K562 (cell line): ENCODE data around the gene LRRC26. TPM values are rescaled to one million over a fixed set of nuclear protein-coding genes. Genes with fewer than 3 reads are reported as not detected.

Experiments used
- ATAC-seq: fragments of 200-7000 bp; cut with Tn5 transposase; 3 replicates; pipeline ENCODE4 v1.9.1; 2020; ENCODE audit warnings: moderate library complexity
- BruUV-seq: library from RNA; stranded (reverse); fragments of 400-500 nt; replicated peaks from 2 replicates; lab custom pipeline; 2021; lab: Mats Ljungman, UMichigan
- CTCF ChIA-PET: fragments of 300-600 bp; formaldehyde crosslinking; extraction: SDS; loops from one replicate; lab custom pipeline; 2021; ENCODE audit warnings: low intra/inter-chr PET ratio; lab: Yijun Ruan, JAX
- POLR2A ChIA-PET: fragments of 300-600, 350-650 bp; sonication (Branson Sonifier 250); formaldehyde crosslinking; extraction: SDS; loops from one replicate; lab custom pipeline; 2021; ENCODE audit warnings: antibody characterized with exemption, inconsistent platforms; lab: Yijun Ruan, JAX
- DNase-seq, 4 experiments: peaks; one replicate each; pipeline versions ENCODE4 v3.0.0 to v3.0.0-alpha.2; 2011 to 2018; ENCODE audit warnings: low spot score in 3 of 4, mixed read lengths in 3 of 4; ENCODE audit errors: extremely low read depth in 1 of 4
- FAIRE-seq: peaks from 2 replicates; lab custom pipeline; 2011; peaks lifted over from hg19 to GRCh38; lab: Jason Lieb, UNC
- H2AFZ ChIP-seq: 2 replicates; pipeline ENCODE4 v1.6.0; 2011; ENCODE audit warnings: low read depth, low read length, control low read depth, inconsistent platforms
- H3K27ac ChIP-seq: fragments of 200-600 bp; 3 replicates; pipeline ENCODE4 v1.8.0; 2011; ENCODE audit warnings: low read depth, mild to moderate bottlenecking, control low read depth, inconsistent platforms, low read length, moderate library complexity, mixed read lengths; ENCODE audit errors: extremely low read depth
- H3K27me3 ChIP-seq, 2 experiments: fragments of 300-600 bp in 1 of 2; 2 replicates in 1 of 2; 3 replicates in 1 of 2; pipeline versions ENCODE4 v1.6.0 to v1.8.0; 2011; ENCODE audit warnings: inconsistent platforms in 2 of 2, low read length in 2 of 2, mild to moderate bottlenecking in 1 of 2, mixed read lengths in 1 of 2, moderate library complexity in 1 of 2; ENCODE audit not compliant: control insufficient read depth in 2 of 2, insufficient read depth in 2 of 2
- H3K36me3 ChIP-seq: fragments of 300-600 bp; 3 replicates; pipeline ENCODE4 v1.8.0; 2011; ENCODE audit warnings: mild to moderate bottlenecking, low read length, inconsistent platforms; ENCODE audit not compliant: control insufficient read depth, insufficient read depth
- H3K4me1 ChIP-seq, 2 experiments: fragments of 200-600 bp in 1 of 2; replicated peaks in 1 of 2; 2 replicates in 1 of 2; 3 replicates in 1 of 2; pipeline versions ENCODE4 v1.5.1 to v1.8.0; 2011; ENCODE audit warnings: inconsistent platforms in 2 of 2, low read length in 2 of 2, mild to moderate bottlenecking in 1 of 2, mixed read lengths in 1 of 2, moderate library complexity in 1 of 2; ENCODE audit not compliant: control insufficient read depth in 2 of 2, insufficient read depth in 2 of 2
- H3K4me2 ChIP-seq: 2 replicates; pipeline ENCODE4 v1.6.1; 2011; ENCODE audit warnings: low read length, control low read depth, inconsistent platforms, mixed read lengths; ENCODE audit not compliant: insufficient read depth
- H3K4me3 ChIP-seq: fragments of 200-600 bp; sonication (generic), shearing (Covaris generic); 2 replicates; pipeline ENCODE4 v1.5.1; 2016; ENCODE audit warnings: control low read depth, inconsistent platforms
- H3K79me2 ChIP-seq: fragments of 200-600 bp; 3 replicates; pipeline ENCODE4 v1.8.0; 2011; ENCODE audit warnings: low read length, inconsistent platforms; ENCODE audit not compliant: control insufficient read depth, insufficient read depth
- H3K9ac ChIP-seq, 2 experiments: 2 replicates each; pipeline versions ENCODE4 v1.6.0 to v1.6.1; 2011; ENCODE audit warnings: low read depth in 2 of 2, low read length in 2 of 2, control low read depth in 1 of 2, inconsistent platforms in 1 of 2, mild to moderate bottlenecking in 1 of 2, mixed read lengths in 1 of 2; ENCODE audit not compliant: insufficient read depth in 1 of 2
- H3K9me1 ChIP-seq: one replicate; pipeline ENCODE4 v1.6.0; 2011; ENCODE audit warnings: inconsistent platforms, mild to moderate bottlenecking, low read length, moderate library complexity; ENCODE audit not compliant: control insufficient read depth, insufficient read depth
- H3K9me3 ChIP-seq: replicated peaks from 2 replicates; pipeline ENCODE4 v1.5.1; 2011; ENCODE audit warnings: low read depth, low read length, inconsistent platforms; ENCODE audit not compliant: control insufficient read depth, insufficient read depth
- H4K20me1 ChIP-seq: replicated peaks from 2 replicates; pipeline ENCODE4 v1.6.1; 2011; ENCODE audit warnings: low read length, inconsistent platforms, mixed read lengths; ENCODE audit not compliant: control insufficient read depth, insufficient read depth
- ATF1 ChIP-seq, 2 experiments: fragments of 450-650 bp in 1 of 2; IDR thresholded peaks; 2 replicates each; pipeline ENCODE4 v1.6.1; 2016; ENCODE audit warnings: missing compliant biosample characterization in 1 of 2, missing genetic modification characterization in 1 of 2
- CC2D1A ChIP-seq: fragments of 450-650 bp; IDR thresholded peaks from 2 replicates; pipeline ENCODE4 v1.6.1; 2017; ENCODE audit warnings: mild to moderate bottlenecking
- HDAC6 ChIP-seq: IDR thresholded peaks from 2 replicates; pipeline ENCODE4 v1.6.1; 2012; ENCODE audit warnings: low read depth, mild to moderate bottlenecking, control low read depth, inconsistent platforms, low read length, moderate library complexity
- KDM1A ChIP-seq, 2 experiments: fragments of 450-650 bp; IDR thresholded peaks; 2 replicates each; pipeline ENCODE4 v1.6.1; 2016; ENCODE audit warnings: mild to moderate bottlenecking in 2 of 2
- KDM2B ChIP-seq: fragments of 250-450 bp; sonication (Bioruptor Pico); IDR thresholded peaks from 2 replicates; pipeline ENCODE4 v1.8.0; 2021; ENCODE audit warnings: mild to moderate bottlenecking, moderate library complexity
- LCOR ChIP-seq: sonication (generic); formaldehyde crosslinking; IDR thresholded peaks from 2 replicates; pipeline ENCODE4 v1.8.0; 2022; ENCODE audit warnings: mild to moderate bottlenecking, missing genetic modification reagents
- NR4A1 ChIP-seq, 2 experiments: fragments of 250-450 bp in 1 of 2; fragments of 450-650 bp in 1 of 2; sonication (Bioruptor Pico) in 1 of 2; IDR thresholded peaks; 2 replicates each; pipeline versions ENCODE4 v1.4.0 to v1.6.1; 2016 to 2020; ENCODE audit warnings: mild to moderate bottlenecking in 2 of 2, missing compliant biosample characterization in 1 of 2, missing genetic modification characterization in 1 of 2, moderate library complexity in 1 of 2
- PREB ChIP-seq: sonication (generic); formaldehyde crosslinking; IDR thresholded peaks from 2 replicates; pipeline ENCODE4 v1.8.1; 2023; ENCODE audit warnings: mild to moderate bottlenecking, missing genetic modification reagents
- PRPF4 ChIP-seq: fragments of 200-400 bp; formaldehyde crosslinking; IDR thresholded peaks from one replicate; pipeline ENCODE4 v1.6.1; 2017; ENCODE audit warnings: low read length, low read depth, mild to moderate bottlenecking; ENCODE audit not compliant: insufficient read depth, poor library complexity, severe bottlenecking
- SOX6 ChIP-seq: fragments of 450-650 bp; IDR thresholded peaks from 2 replicates; pipeline ENCODE4 v1.6.1; 2014; ENCODE audit warnings: mild to moderate bottlenecking
- TOE1 ChIP-seq, 2 experiments: fragments of 450-650 bp in 1 of 2; sonication (generic) in 1 of 2; formaldehyde crosslinking in 1 of 2; IDR thresholded peaks; 2 replicates each; pipeline versions ENCODE4 v1.7.1 to v1.8.0; 2016 to 2022; ENCODE audit warnings: borderline replicate concordance in 2 of 2, mild to moderate bottlenecking in 2 of 2, antibody characterized with exemption in 1 of 2, inconsistent platforms in 1 of 2, low read depth in 1 of 2, missing genetic modification reagents in 1 of 2, moderate library complexity in 1 of 2
- ZBTB7A ChIP-seq: IDR thresholded peaks from 2 replicates; pipeline ENCODE4 v1.6.1; 2011; ENCODE audit warnings: low read depth, mild to moderate bottlenecking, low read length, moderate library complexity, borderline replicate concordance; ENCODE audit not compliant: control insufficient read depth
- ZNF277 ChIP-seq: fragments of 250-450 bp; sonication (Bioruptor Pico); IDR thresholded peaks from 2 replicates; pipeline ENCODE4 v1.8.0; 2022; ENCODE audit warnings: inconsistent platforms, mild to moderate bottlenecking, moderate library complexity, borderline replicate concordance
- ZNF436 ChIP-seq: fragments of 250-450, 450-650 bp; sonication (Bioruptor Pico); formaldehyde crosslinking; IDR thresholded peaks from 2 replicates; pipeline ENCODE4 v1.7.0; 2020; ENCODE audit warnings: mild to moderate bottlenecking
- WGBS: fragments of 100-300 bp; shearing (Covaris generic); methylation state at CpG from one replicate; pipeline ENCODE4 v1.1.6; 2016; ENCODE audit warnings: low coverage, mixed read lengths; ENCODE audit not compliant: insufficient coverage; ENCODE audit errors: missing lambda C conversion rate; 5-methylcytosine and 5-hydroxymethylcytosine counted together
- in situ Hi-C: fragments of 300-500 bp; cut with MboI; formaldehyde crosslinking; loops from 4 replicates; pipeline ENCODE4 v1.15.0; 2018; ENCODE audit warnings: inconsistent platforms, mixed read lengths
- intact Hi-C: fragments of 100-400 bp; cut with micrococcal nuclease; formaldehyde crosslinking; loops from 2 replicates; pipeline ENCODE4 v1.14.2; 2022
- polyA plus RNA-seq, 8 experiments: library from polyadenylated mRNA; depleted of rRNA in 4 of 8; stranded (reverse) in 5 of 8; unstranded in 3 of 8; fragments of >200 nt; fragmentation: Nextera tagmentation in 2 of 8; fragmentation: Illumina TruSeq in 1 of 8; extraction: Ambion mirVana in 2 of 8; extraction: Trizol in 1 of 8; gene quantifications; 2 replicates each; pipeline versions ENCODE4 v1.2.1 to v1.2.3, GENCODE V29; 2011 to 2014; ENCODE audit warnings: inconsistent platforms in 1 of 8, missing spikeins in 1 of 8
- total RNA-seq, 7 experiments: library from RNA; depleted of rRNA in 6 of 7; stranded (reverse); fragments of >200 nt in 6 of 7; fragmentation: Illumina TruSeq in 2 of 7; extraction: Trizol in 2 of 7; gene quantifications; 2 replicates each; pipeline versions ENCODE4 v1.2.1 to v1.2.3, GENCODE V29; 2011 to 2021; ENCODE audit warnings: low replicate concordance in 1 of 7
- TF ChIP-seq, protein P1 (sequence below): sonication (generic); formaldehyde crosslinking; IDR thresholded peaks from 2 replicates; pipeline ENCODE4 v1.4.0; 2020; ENCODE audit warnings: mild to moderate bottlenecking, missing genetic modification reagents

LRRC26 gene
- total and polyA plus RNA-seq, 9 of the 15 experiments (the other 6 are each of a cell fraction or from before 2014, with no cell fraction given), result not detected

- no peaks in the 10 kb centered on the region for H4K20me1 ChIP-seq
- peak overlapping the region; percentile 91 for H3K4me3 ChIP-seq
- DNase-seq (peak; percentile 43 to 77 (median 51)), FAIRE-seq (peak; percentile 70), ATAC-seq (peak; percentile 10)
- WGBS, result 4% methylated on average over 21 of the region's 24 CpGs
- intact Hi-C loops, result loop anchor here (2.0 kb wide), 1 partner anchor 23 kb away; no protein-coding TSS in a partner anchor
- H3K4me1 ChIP-seq, result peaks cover 16 to 37% of the 10 kb centered on the region in 2 experiments
- H3K27ac ChIP-seq, result peak overlapping the region; percentile 78
- CTCF ChIA-PET, result interaction anchor here (0.7 kb wide), 1 partner anchor 62 kb away, joined by 4 read pairs; no protein-coding TSS in a partner anchor
- POLR2A ChIA-PET, result interaction anchor here (0.6 to 1.4 kb wide), 10 partner anchors 9 to 115 kb away, joined by 3 to 4 read pairs (median 3); a partner anchor contains a TSS
- in situ Hi-C loops, result loop anchor here (5.0 kb wide), 1 partner anchor 100 kb away; the partner anchor contains the start of genes CYSRT1 and RNF224
- no peaks in the 10 kb centered on the region for H3K9me3 ChIP-seq
- H3K9me1 ChIP-seq, result no peaks in the 10 kb centered on the region
- peaks cover 35% of the 10 kb centered on the region for H3K79me2 ChIP-seq
- peak overlapping the region; percentile 100 for H3K4me2 ChIP-seq
- H3K27me3 ChIP-seq, result no peaks in the 10 kb centered on the region
- peak overlapping the region; percentile 64 for H2AFZ ChIP-seq
- BruUV-seq, result TSS peak; percentile 79
- peaks cover 2% of the 10 kb centered on the region; the same call in 1 of the 3 replicates for H3K36me3 ChIP-seq
- peak overlapping the region; percentile 84 to 100 for H3K9ac ChIP-seq
- no peak for TF ChIP-seq KDM2B (CRISPR knock-in tag)
- no peak for TF ChIP-seq NR4A1 (CRISPR knock-in tag; IDR thresholded peaks at IDR 0.05)
- TF ChIP-seq NR4A1 (tag; IDR thresholded peaks at IDR 0.05), result no peak
- no peak for TF ChIP-seq ATF1 (CRISPR knock-in tag; IDR thresholded peaks at IDR 0.05)
- peak; percentile 38; the same call in 1 of the 2 replicates for TF ChIP-seq ATF1 (tag; IDR thresholded peaks at IDR 0.05)
- TF ChIP-seq, protein P1, sequence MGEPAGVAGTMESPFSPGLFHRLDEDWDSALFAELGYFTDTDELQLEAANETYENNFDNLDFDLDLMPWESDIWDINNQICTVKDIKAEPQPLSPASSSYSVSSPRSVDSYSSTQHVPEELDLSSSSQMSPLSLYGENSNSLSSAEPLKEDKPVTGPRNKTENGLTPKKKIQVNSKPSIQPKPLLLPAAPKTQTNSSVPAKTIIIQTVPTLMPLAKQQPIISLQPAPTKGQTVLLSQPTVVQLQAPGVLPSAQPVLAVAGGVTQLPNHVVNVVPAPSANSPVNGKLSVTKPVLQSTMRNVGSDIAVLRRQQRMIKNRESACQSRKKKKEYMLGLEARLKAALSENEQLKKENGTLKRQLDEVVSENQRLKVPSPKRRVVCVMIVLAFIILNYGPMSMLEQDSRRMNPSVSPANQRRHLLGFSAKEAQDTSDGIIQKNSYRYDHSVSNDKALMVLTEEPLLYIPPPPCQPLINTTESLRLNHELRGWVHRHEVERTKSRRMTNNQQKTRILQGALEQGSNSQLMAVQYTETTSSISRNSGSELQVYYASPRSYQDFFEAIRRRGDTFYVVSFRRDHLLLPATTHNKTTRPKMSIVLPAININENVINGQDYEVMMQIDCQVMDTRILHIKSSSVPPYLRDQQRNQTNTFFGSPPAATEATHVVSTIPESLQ, result 0 out of 2 replicates have a peak, but pooled peaks have one; percentile 52
- TF ChIP-seq KDM1A (IDR thresholded peaks at IDR 0.05), result no peak
- TF ChIP-seq TOE1 (IDR thresholded peaks at IDR 0.05; ENCODE audit: borderline replicate concordance), result no peak
- no peak for TF ChIP-seq TOE1 (CRISPR knock-in tag; IDR thresholded peaks at IDR 0.05; ENCODE audit: borderline replicate concordance, low read depth)
- no peak for TF ChIP-seq LCOR
- TF ChIP-seq HDAC6, result no peak
- TF ChIP-seq CC2D1A, result no peak
- no peak; the same call in 1 of the 2 replicates for TF ChIP-seq ZNF436 (CRISPR knock-in tag)
- no peak for TF ChIP-seq ZBTB7A
- peak; percentile 27; the same call in 1 of the 2 replicates for TF ChIP-seq SOX6
- TF ChIP-seq PREB (CRISPR knock-in tag), result no peak
- no peak for TF ChIP-seq PRPF4
- TF ChIP-seq ZNF277 (CRISPR knock-in tag), result no peak
Measured at GRCh38 chr9:137127301-137128157, 42.3 kb downstream of the LRRC26 start.
